SK-N-SH treated with all-trans-retinoic acid at 6 μM for 48 hours (cell line): ENCODE measurements around the gene ATL2.

Experiments
- ATAC-seq: fragments of 200-7000 bp; cut with Tn5 transposase; 3 replicates; pipeline ENCODE4 v1.9.1; 2020; ENCODE audit warnings: mild to moderate bottlenecking, moderate library complexity
- BACH2 ChIP-seq: fragments of 250-450 bp; sonication (Bioruptor Pico); IDR thresholded peaks from 2 replicates; pipeline ENCODE4 v1.9.0; 2021; ENCODE audit warnings: mild to moderate bottlenecking, borderline replicate concordance
- CREB5 ChIP-seq: fragments of 250-450 bp; sonication (Bioruptor Pico); IDR thresholded peaks from 2 replicates; pipeline ENCODE4 v1.5.1; 2020; ENCODE audit warnings: low read depth, mild to moderate bottlenecking, moderate library complexity
- CSDC2 ChIP-seq: fragments of 250-450 bp; sonication (Bioruptor Pico); IDR thresholded peaks from 2 replicates; pipeline ENCODE4 v1.5.0; 2020; ENCODE audit warnings: mild to moderate bottlenecking, moderate library complexity
- CSRNP3 ChIP-seq: fragments of 250-450 bp; sonication (Bioruptor Pico); IDR thresholded peaks from 2 replicates; pipeline ENCODE4 v1.5.1; 2021; ENCODE audit warnings: mild to moderate bottlenecking, moderate library complexity
- ESRRG ChIP-seq: fragments of 250-450 bp; sonication (Bioruptor Pico); IDR thresholded peaks from 2 replicates; pipeline ENCODE4 v1.6.1; 2021; ENCODE audit warnings: mild to moderate bottlenecking
- GLIS3 ChIP-seq: fragments of 250-450 bp; sonication (Bioruptor Pico); IDR thresholded peaks from 2 replicates; pipeline ENCODE4 v1.5.0; 2020; ENCODE audit warnings: mild to moderate bottlenecking, moderate library complexity
- ISL1 ChIP-seq: fragments of 250-450 bp; sonication (Bioruptor Pico); IDR thresholded peaks from 2 replicates; pipeline ENCODE4 v2.1.2; 2022; ENCODE audit warnings: mild to moderate bottlenecking, moderate library complexity
- OSR1 ChIP-seq: fragments of 250-450 bp; sonication (Bioruptor Pico); IDR thresholded peaks from 2 replicates; pipeline ENCODE4 v1.8.0; 2022; ENCODE audit warnings: moderate library complexity, mild to moderate bottlenecking, inconsistent platforms
- PATZ1 ChIP-seq: fragments of 250-450 bp; sonication (Bioruptor Pico); IDR thresholded peaks from 2 replicates; pipeline ENCODE4 v1.8.0; 2020; ENCODE audit warnings: mild to moderate bottlenecking, moderate library complexity, borderline replicate concordance
- POU6F1 ChIP-seq: fragments of 250-450 bp; sonication (Bioruptor Pico); IDR thresholded peaks from 2 replicates; pipeline ENCODE4 v1.8.0; 2021; ENCODE audit warnings: low read depth, mild to moderate bottlenecking, moderate library complexity, borderline replicate concordance
- PPARA ChIP-seq: fragments of 250-450 bp; sonication (Bioruptor Pico); IDR thresholded peaks from 2 replicates; pipeline ENCODE4 v1.5.0; 2020; ENCODE audit warnings: mild to moderate bottlenecking, borderline replicate concordance
- RARB ChIP-seq: fragments of 250-450 bp; sonication (Bioruptor Pico); IDR thresholded peaks from 2 replicates; pipeline ENCODE4 v1.8.0; 2021; ENCODE audit warnings: mild to moderate bottlenecking, moderate library complexity
- SNAI2 ChIP-seq: fragments of 250-450 bp; sonication (Bioruptor Pico); IDR thresholded peaks from 2 replicates; pipeline ENCODE4 v1.5.0; 2020; ENCODE audit warnings: mild to moderate bottlenecking, moderate library complexity
- TCF4 ChIP-seq: fragments of 250-450 bp; sonication (Bioruptor Pico); IDR thresholded peaks from 2 replicates; pipeline ENCODE4 v1.8.0; 2021; ENCODE audit warnings: mild to moderate bottlenecking, moderate library complexity, borderline replicate concordance
- TOX ChIP-seq: fragments of 250-450 bp; sonication (Bioruptor Pico); IDR thresholded peaks from 2 replicates; pipeline ENCODE4 v1.8.0; 2021; ENCODE audit warnings: mild to moderate bottlenecking, moderate library complexity, borderline replicate concordance
- TSHZ2 ChIP-seq: fragments of 250-450 bp; sonication (Bioruptor Pico); IDR thresholded peaks from 2 replicates; pipeline ENCODE4 v1.5.0; 2020; ENCODE audit warnings: mild to moderate bottlenecking, moderate library complexity
- ZC3H10 ChIP-seq: fragments of 250-450 bp; sonication (Bioruptor Pico); IDR thresholded peaks from 2 replicates; pipeline ENCODE4 v1.5.1; 2021; ENCODE audit warnings: mild to moderate bottlenecking, moderate library complexity
- ZFP3 ChIP-seq: fragments of 250-450 bp; sonication (Bioruptor Pico); IDR thresholded peaks from 2 replicates; pipeline ENCODE4 v1.5.0; 2020; ENCODE audit warnings: mild to moderate bottlenecking, moderate library complexity
- ZFP30 ChIP-seq: fragments of 450-650 bp; formaldehyde crosslinking; IDR thresholded peaks from 2 replicates; pipeline ENCODE4 v1.5.0; 2022; ENCODE audit warnings: mild to moderate bottlenecking, moderate library complexity
- ZNF565 ChIP-seq: fragments of 450-650 bp; formaldehyde crosslinking; conservative IDR thresholded peaks from 2 replicates; pipeline ENCODE4 v1.5.0; 2020; ENCODE audit warnings: low read depth, mild to moderate bottlenecking, moderate library complexity
- ZNF70 ChIP-seq: fragments of 450-650 bp; formaldehyde crosslinking; IDR thresholded peaks from 2 replicates; pipeline ENCODE4 v1.5.0; 2020; ENCODE audit warnings: mild to moderate bottlenecking, moderate library complexity

The ATL2 gene

GRCh38 chr2:38417745-38418689 is 40.9 kb upstream of the ATL2 start:
- ATAC-seq = no peak
- TF ChIP-seq RARB (CRISPR knock-in tag) = no peak
- TF ChIP-seq ZFP3 (CRISPR knock-in tag) = no peak
- TF ChIP-seq CSDC2 = no peak
- no peak for TF ChIP-seq POU6F1 (CRISPR knock-in tag)
- TF ChIP-seq ZFP30 (CRISPR knock-in tag) = no peak
- no peak for TF ChIP-seq ZNF565
- TF ChIP-seq ZC3H10 (CRISPR knock-in tag) = no peak
- no peak for TF ChIP-seq TCF4 (CRISPR knock-in tag)
- no peak for TF ChIP-seq SNAI2 (CRISPR knock-in tag)
- TF ChIP-seq GLIS3 (CRISPR knock-in tag) = no peak
- no peak for TF ChIP-seq TOX (CRISPR knock-in tag)
- TF ChIP-seq, all 23 proteins: peak for 0

GRCh38 chr2:38416296-38417036 is 39.4 kb upstream of the ATL2 start:
- ATAC-seq = no peak
- TF ChIP-seq CSRNP3 (CRISPR knock-in tag) (no peak), OSR1 (no peak), GLIS3 (CRISPR knock-in tag) (no peak), TOX (CRISPR knock-in tag) (no peak), PPARA (CRISPR knock-in tag) (no peak), TSHZ2 (no peak), ESRRG (CRISPR knock-in tag) (no peak), ZC3H10 (CRISPR knock-in tag) (no peak), CSDC2 (no peak), BACH2 (CRISPR knock-in tag) (no peak)
- TF ChIP-seq, all 23 proteins: peak for 0

- no peak for ATAC-seq
- TF ChIP-seq ZFP30 (CRISPR knock-in tag) (no peak), BACH2 (CRISPR knock-in tag) (no peak), PPARA (CRISPR knock-in tag) (no peak), GLIS3 (CRISPR knock-in tag) (no peak), ZNF70 (no peak), POU6F1 (CRISPR knock-in tag) (no peak), TOX (CRISPR knock-in tag) (no peak), SNAI2 (CRISPR knock-in tag) (no peak), PATZ1 (no peak), CREB5 (CRISPR knock-in tag) (no peak), ISL1 (CRISPR knock-in tag) (no peak), TSHZ2 (no peak)
These were observed 38.7 kb upstream of the ATL2 start for GRCh38 chr2:38415728-38416291.
